DND-41 (cell line): Measurements from ENCODE around the gene F11R.

ENCODE experiments used
- ATAC-seq: fragments of 200-7000 bp; cut with Tn5 transposase; 3 replicates; pipeline ENCODE4 v1.9.1; 2021; ENCODE audit warnings: low read depth; ENCODE audit not compliant: insufficient read depth
- DNase-seq: peaks from one replicate; pipeline ENCODE4 v3.0.0-alpha.2; 2020
- H2AFZ ChIP-seq: 2 replicates; pipeline ENCODE4 v1.6.0; 2012; ENCODE audit warnings: low read depth, low read length
- H3K27ac ChIP-seq: 2 replicates; pipeline ENCODE4 v1.5.1; 2012; ENCODE audit warnings: low read length, inconsistent platforms
- H3K27me3 ChIP-seq: fragments of 200-600 bp; sonication (generic); 2 replicates; pipeline ENCODE4 v1.6.0; 2012; ENCODE audit warnings: low read length, mild to moderate bottlenecking, inconsistent platforms; ENCODE audit not compliant: insufficient read depth, poor library complexity
- H3K36me3 ChIP-seq: 2 replicates; pipeline ENCODE4 v1.5.1; 2012; ENCODE audit warnings: low read length, inconsistent platforms; ENCODE audit not compliant: insufficient read depth
- H3K4me1 ChIP-seq: 2 replicates; pipeline ENCODE4 v1.5.1; 2012; ENCODE audit warnings: mild to moderate bottlenecking, low read length; ENCODE audit not compliant: insufficient read depth
- H3K4me2 ChIP-seq: 2 replicates; pipeline ENCODE4 v1.6.0; 2012; ENCODE audit warnings: mild to moderate bottlenecking, moderate library complexity, low read length, inconsistent platforms; ENCODE audit not compliant: insufficient read depth
- H3K4me3 ChIP-seq, 2 experiments: fragments of 200-600 bp in 1 of 2; shearing (Covaris generic) in 1 of 2; 2 replicates each; pipeline ENCODE4 v1.5.1; 2012 to 2016; ENCODE audit warnings: inconsistent platforms in 2 of 2, low read length in 2 of 2, mild to moderate bottlenecking in 2 of 2, low read depth in 1 of 2, moderate library complexity in 1 of 2
- H3K79me2 ChIP-seq: 2 replicates; pipeline ENCODE4 v1.6.0; 2012; ENCODE audit warnings: low read length, inconsistent platforms; ENCODE audit not compliant: insufficient read depth
- H3K9ac ChIP-seq: 2 replicates; pipeline ENCODE4 v1.6.0; 2012; ENCODE audit warnings: low read depth, mild to moderate bottlenecking, inconsistent platforms, low read length, moderate library complexity
- H3K9me3 ChIP-seq: 2 replicates; pipeline ENCODE4 v1.5.1; 2012; ENCODE audit warnings: low read length, moderate library complexity, mild to moderate bottlenecking, inconsistent platforms; ENCODE audit not compliant: insufficient read depth, severe bottlenecking
- H4K20me1 ChIP-seq: 2 replicates; pipeline ENCODE4 v1.6.0; 2012; ENCODE audit warnings: low read length; ENCODE audit not compliant: insufficient read depth
- EZH2 ChIP-seq: IDR thresholded peaks from 3 replicates; pipeline ENCODE4 v1.6.1; 2012; ENCODE audit warnings: borderline replicate concordance, low read depth, mild to moderate bottlenecking, moderate library complexity, low read length, inconsistent platforms; ENCODE audit not compliant: severe bottlenecking
- TF ChIP-seq, protein P1 (sequence below): IDR thresholded peaks from 2 replicates; pipeline ENCODE4 v1.5.1; 2012; ENCODE audit warnings: borderline replicate concordance, low read length, moderate library complexity, mild to moderate bottlenecking; ENCODE audit not compliant: poor library complexity, severe bottlenecking; ENCODE audit errors: extremely low read depth

The F11R gene

DNA sequence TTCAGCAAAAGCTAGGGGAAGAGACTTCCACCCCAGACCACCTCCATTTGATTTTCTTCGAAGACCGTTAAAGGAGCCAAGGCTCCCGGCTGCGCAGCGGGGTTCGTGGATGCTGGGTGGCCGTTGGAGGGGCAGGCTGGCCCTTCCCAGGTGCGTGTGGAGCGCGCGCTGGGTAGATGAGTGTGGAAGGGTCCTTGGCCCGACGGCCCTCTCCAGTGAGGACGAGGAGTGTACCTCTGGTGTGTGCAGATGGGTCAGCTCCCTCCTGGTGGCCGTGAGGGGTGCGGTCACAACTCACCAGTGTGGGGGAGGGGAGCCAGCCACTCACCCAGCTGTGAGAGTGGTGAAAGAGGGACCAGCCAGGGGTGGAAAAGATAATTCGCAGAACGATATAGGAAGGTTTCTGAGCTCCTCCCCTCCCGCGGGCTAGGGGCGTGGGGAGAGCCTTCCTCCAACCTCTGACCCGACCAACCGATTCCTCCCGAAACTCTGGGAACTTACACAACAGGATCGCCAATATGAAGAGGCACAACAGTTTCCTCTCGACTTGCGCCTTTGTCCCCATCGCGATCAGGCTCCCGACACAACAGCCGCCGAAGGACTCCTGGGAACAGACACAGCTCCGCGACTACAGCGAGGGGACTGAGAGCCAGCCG lies at the start of gene F11R:
TSS of gene F11R (minus strand) at position 644 of the 656 bp plus-strand sequence. CDS start at position 565, 79 bp downstream.
- H3K27ac ChIP-seq, result no peak within 1 kb of the TSS
- ATAC-seq, result 0 out of 3 replicates have a peak, but pooled peaks have one; percentile 19
- H3K79me2 ChIP-seq, result no peaks in the 10 kb centered on the region

DNA sequence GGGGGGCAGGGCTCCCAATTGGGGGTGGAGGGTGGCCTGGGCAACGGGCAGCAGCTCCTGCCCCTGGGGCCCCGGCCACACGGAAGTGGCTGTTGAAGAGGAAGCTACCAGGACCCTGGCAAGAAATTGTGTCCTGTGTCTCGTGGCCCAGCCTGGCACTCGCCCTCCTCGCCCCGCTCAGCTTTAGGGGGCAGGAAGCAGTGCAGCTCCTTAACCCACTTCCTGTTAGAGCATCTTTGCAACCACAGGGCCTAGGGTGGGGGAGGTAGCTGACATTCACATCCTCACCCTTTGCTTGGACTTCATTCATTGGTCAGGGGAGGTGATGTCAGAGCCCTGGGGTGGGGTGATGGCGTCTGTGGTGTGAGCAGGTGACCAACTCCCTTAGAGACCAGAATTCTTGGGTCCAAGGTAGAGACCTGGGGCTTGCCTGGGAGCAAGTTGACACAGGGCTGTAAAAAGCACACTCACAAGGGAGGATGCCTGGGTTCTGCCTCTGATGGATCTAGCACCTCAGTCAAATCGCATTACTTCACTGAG lies 48.8 kb upstream of the F11R start, which contains the start of gene ARHGAP30:
TSS of gene ARHGAP30 (minus strand) at position 161 of the 540 bp plus-strand sequence. CDS start 267 bp downstream, outside the sequence.
- no peaks in the 10 kb centered on the region for H3K9me3 ChIP-seq
- TF ChIP-seq, protein P1, sequence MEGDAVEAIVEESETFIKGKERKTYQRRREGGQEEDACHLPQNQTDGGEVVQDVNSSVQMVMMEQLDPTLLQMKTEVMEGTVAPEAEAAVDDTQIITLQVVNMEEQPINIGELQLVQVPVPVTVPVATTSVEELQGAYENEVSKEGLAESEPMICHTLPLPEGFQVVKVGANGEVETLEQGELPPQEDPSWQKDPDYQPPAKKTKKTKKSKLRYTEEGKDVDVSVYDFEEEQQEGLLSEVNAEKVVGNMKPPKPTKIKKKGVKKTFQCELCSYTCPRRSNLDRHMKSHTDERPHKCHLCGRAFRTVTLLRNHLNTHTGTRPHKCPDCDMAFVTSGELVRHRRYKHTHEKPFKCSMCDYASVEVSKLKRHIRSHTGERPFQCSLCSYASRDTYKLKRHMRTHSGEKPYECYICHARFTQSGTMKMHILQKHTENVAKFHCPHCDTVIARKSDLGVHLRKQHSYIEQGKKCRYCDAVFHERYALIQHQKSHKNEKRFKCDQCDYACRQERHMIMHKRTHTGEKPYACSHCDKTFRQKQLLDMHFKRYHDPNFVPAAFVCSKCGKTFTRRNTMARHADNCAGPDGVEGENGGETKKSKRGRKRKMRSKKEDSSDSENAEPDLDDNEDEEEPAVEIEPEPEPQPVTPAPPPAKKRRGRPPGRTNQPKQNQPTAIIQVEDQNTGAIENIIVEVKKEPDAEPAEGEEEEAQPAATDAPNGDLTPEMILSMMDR, result no peak
- TF ChIP-seq EZH2, result no peak
- no peaks in the 10 kb centered on the region for H3K27me3 ChIP-seq
- DNase-seq (peak; percentile 94), ATAC-seq (peak; percentile 89)
- peak within 1 kb of the TSS; percentile 96 for H3K27ac ChIP-seq
- peaks cover 12% of the 10 kb centered on the region for H3K36me3 ChIP-seq
- peak within 1 kb of the TSS; percentile 75 for H2AFZ ChIP-seq
- H3K4me1 ChIP-seq, result peaks cover 43% of the 10 kb centered on the region
- H3K9ac ChIP-seq, result peak within 1 kb of the TSS; percentile 96
- H3K4me3 ChIP-seq, result peak within 1 kb of the TSS; percentile 73 to 77
- peak within 1 kb of the TSS; percentile 92 for H3K4me2 ChIP-seq
- H4K20me1 ChIP-seq, result peaks cover 16% of the 10 kb centered on the region
- H3K79me2 ChIP-seq, result peaks cover 47% of the 10 kb centered on the region

More for the DNA sequence above, at the start of gene F11R:
- Histone ChIP-seq H3K36me3 (no peaks in the 10 kb centered on the region), H4K20me1 (no peaks in the 10 kb centered on the region), H2AFZ (no peak within 1 kb of the TSS), H3K9me3 (no peaks in the 10 kb centered on the region), H3K4me1 (no peaks in the 10 kb centered on the region), H3K9ac (no peak within 1 kb of the TSS), H3K4me2 (no peak within 1 kb of the TSS), H3K4me3 (no peak within 1 kb of the TSS), H3K27me3 (no peaks in the 10 kb centered on the region)
- DNase-seq, result no peak
- no peak for TF ChIP-seq EZH2
- TF ChIP-seq, protein P1, result no peak

DNA sequence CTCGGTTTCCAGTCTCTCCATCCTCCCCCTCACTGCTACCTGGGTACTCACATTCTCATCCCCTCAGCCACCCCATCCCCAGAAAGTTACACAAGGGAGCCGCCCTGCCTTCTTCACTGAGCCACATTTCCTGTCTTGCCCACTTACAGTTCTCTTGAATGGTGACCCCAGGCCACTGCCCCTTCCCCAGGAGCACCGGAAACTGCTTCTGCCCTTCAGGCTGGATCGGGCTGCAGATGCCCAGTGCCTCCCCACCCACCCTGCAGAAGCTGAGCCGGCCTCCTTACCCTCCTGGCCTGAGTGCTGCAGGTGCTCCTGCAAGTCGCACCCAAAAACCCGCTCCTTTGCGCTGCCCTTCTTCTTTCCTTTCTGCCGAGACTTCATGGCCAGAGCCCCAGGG lies 48.3 kb upstream of the F11R start:
- peak overlapping the region; percentile 73 to 77 for H3K4me3 ChIP-seq
- peak overlapping the region; percentile 92 for H3K4me2 ChIP-seq
- H3K79me2 ChIP-seq, result peaks cover 52% of the 10 kb centered on the region
- H3K9me3 ChIP-seq, result no peaks in the 10 kb centered on the region
- ATAC-seq (peak; percentile 1; the same call in 1 of the 3 replicates), DNase-seq (peak; percentile 36)
- peaks cover 16% of the 10 kb centered on the region for H4K20me1 ChIP-seq
- H3K4me1 ChIP-seq, result peaks cover 43% of the 10 kb centered on the region
- peak overlapping the region; percentile 96 for H3K9ac ChIP-seq
- peak overlapping the region; percentile 96 for H3K27ac ChIP-seq
- H2AFZ ChIP-seq, result peak overlapping the region; percentile 63
- H3K27me3 ChIP-seq, result no peaks in the 10 kb centered on the region
- H3K36me3 ChIP-seq, result peaks cover 14% of the 10 kb centered on the region
- no peak for TF ChIP-seq EZH2
- TF ChIP-seq, protein P1, result no peak
